ENCODE results near the gene SNX7. TPM values are rescaled to one million over a fixed set of nuclear protein-coding genes. Genes with fewer than 3 reads are reported as not detected.

The SNX7 gene
- 21.6 to 53.5 TPM (median 24.9 TPM) in 5 replicates for total RNA-seq (2022; extraction: Qiagen RNA extraction)

GRCh38 chr1:98661544-98662355 is at the start of gene SNX7:
Gene SNX7, plus strand, starts transcription at chr1:98661721. Its CDS starts 11 bp downstream, at chr1:98661732.

